Measurements from ENCODE around the gene APOL5. TPM values are rescaled to one million over a fixed set of nuclear protein-coding genes. Genes with fewer than 3 reads are reported as not detected.

The APOL5 gene
- total RNA-seq, 4 donors from 2014 or later: 4.2 TPM; not detected in 3

DNA sequence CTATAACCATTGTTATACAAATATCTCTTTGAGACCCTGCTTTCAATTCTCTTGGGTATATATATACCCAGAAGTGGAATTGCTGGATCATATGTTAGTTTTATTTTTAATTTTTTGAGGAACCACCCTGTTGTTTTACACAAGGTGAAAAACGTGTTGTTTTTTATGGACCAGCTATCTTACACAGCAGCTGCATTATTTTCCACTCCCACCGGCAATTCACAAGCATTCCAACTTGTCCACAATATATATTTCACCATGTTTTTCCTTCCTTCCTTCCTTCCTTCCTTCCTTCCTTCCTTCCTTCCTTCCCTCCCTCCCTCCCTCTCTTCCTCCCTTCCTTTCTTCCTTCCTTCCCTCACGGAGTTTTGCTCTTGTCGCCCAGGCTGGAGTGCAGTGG lies 6.3 kb upstream of the APOL5 start:
- 78 to 80% methylated on average over 4 of the region's 4 CpGs for WGBS, 2 donors
- TF ChIP-seq, protein P1, sequence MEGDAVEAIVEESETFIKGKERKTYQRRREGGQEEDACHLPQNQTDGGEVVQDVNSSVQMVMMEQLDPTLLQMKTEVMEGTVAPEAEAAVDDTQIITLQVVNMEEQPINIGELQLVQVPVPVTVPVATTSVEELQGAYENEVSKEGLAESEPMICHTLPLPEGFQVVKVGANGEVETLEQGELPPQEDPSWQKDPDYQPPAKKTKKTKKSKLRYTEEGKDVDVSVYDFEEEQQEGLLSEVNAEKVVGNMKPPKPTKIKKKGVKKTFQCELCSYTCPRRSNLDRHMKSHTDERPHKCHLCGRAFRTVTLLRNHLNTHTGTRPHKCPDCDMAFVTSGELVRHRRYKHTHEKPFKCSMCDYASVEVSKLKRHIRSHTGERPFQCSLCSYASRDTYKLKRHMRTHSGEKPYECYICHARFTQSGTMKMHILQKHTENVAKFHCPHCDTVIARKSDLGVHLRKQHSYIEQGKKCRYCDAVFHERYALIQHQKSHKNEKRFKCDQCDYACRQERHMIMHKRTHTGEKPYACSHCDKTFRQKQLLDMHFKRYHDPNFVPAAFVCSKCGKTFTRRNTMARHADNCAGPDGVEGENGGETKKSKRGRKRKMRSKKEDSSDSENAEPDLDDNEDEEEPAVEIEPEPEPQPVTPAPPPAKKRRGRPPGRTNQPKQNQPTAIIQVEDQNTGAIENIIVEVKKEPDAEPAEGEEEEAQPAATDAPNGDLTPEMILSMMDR (IDR thresholded peaks at IDR 0.05): no peak
- TF ChIP-seq POLR2A (IDR thresholded peaks at IDR 0.05): no peak
- TF ChIP-seq EP300 (IDR thresholded peaks at IDR 0.05): no peak
- no peak overlapping the region for H3K4me3 ChIP-seq
- no peaks in the 10 kb centered on the region for H3K27me3 ChIP-seq
- no peaks in the 10 kb centered on the region for H3K4me1 ChIP-seq
- H3K27ac ChIP-seq: no peak overlapping the region
- DNase-seq (ENCODE audit: low spot score in 2 of 2): no peak
- no peaks in the 10 kb centered on the region for H3K36me3 ChIP-seq
- H3K9me3 ChIP-seq: peaks cover 0 to 10% (median 0%) of the 10 kb centered on the region in 4 donors

DNA sequence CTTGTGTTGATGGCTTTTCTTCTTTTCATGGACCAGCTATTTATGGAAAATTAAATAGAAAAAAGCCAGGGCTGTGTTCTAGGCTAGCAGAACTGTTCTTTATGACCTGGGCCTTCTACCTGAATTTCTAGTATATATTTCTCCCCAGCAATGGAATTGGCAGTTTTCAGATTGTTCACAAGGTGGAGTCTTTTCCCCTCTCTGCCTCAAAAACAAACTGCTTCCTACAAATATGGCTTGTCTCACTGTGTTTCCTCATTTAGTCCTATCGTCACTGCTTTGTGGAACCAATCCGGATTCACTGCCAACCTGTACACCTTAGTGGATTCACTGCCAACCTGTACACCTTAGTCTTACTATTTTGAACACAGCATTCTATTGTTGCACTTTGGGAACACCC lies 5.0 kb upstream of the APOL5 start:
- H3K9me3 ChIP-seq: peaks cover 0 to 10% (median 0%) of the 10 kb centered on the region in 4 donors

DNA sequence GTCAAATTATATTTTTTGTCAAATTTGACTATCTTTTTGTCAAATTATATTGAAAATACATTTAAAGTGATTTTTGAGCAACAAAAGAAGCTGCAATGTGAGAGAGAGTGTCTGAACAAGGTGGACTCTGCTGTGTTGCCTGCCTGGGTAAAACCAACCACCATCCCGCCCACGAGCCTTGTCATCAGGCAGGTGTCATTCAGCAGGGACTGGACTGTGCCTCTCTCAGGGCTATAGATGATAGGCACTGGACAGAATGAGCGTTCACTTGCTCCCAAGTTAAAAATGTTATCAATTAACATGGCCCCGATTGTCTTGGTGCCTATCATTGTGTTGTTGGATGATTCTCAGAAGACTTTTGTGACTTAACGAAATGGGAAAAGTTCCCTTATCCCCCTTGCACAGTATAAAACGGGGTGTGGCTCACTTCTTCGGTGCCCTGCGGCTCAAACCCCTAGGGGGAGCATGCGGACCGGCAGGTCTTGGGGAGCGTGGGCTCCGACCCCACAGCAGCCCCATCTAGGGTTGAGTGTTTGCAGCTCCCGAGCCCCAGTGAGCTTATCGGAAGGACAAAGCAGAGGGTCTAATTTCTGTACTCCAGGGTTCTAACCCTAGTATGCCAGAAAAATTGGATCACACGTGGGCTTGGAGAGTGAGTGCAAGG lies 1.7 kb downstream of the APOL5 start:
- no peak for TF ChIP-seq EP300 (IDR thresholded peaks at IDR 0.05)
- TF ChIP-seq, protein P1 (IDR thresholded peaks at IDR 0.05): no peak
- TF ChIP-seq POLR2A (IDR thresholded peaks at IDR 0.05): no peak

More for the DNA sequence above, 5.0 kb upstream of the APOL5 start:
- DNase-seq (ENCODE audit: low spot score in 2 of 2): no peak
- TF ChIP-seq, protein P1 (IDR thresholded peaks at IDR 0.05): no peak
- TF ChIP-seq POLR2A (IDR thresholded peaks at IDR 0.05): no peak
- no peak for TF ChIP-seq EP300 (IDR thresholded peaks at IDR 0.05)
- Histone ChIP-seq H3K36me3 (no peaks in the 10 kb centered on the region), H3K27ac (no peak overlapping the region), H3K4me1 (no peaks in the 10 kb centered on the region), H3K4me3 (no peak overlapping the region), H3K27me3 (no peaks in the 10 kb centered on the region)
- WGBS, 2 donors: 96% methylated on average over 2 of the region's 2 CpGs

DNA sequence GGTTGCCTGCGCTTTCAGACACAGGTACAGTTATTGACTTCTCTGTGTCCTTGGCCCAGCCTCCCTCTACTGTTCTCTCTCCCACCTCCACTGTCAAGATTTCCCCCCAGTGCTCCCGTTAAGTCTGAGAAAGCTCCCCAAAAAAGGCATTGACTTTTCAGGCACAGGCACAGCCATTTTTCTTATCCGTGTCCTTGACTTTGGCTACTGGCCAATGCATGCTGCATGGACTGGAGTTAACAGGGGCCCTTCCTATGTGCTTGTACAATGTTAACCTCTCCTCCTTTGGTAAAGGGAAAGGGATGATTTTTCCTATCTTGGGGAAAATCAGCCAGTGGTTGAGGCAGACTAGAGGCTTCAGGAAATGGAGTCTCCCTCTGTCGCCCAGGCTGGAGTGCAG lies 4.3 kb downstream of the APOL5 start:
- Histone ChIP-seq H3K36me3 (no peaks in the 10 kb centered on the region), H3K27ac (no peak overlapping the region), H3K27me3 (no peaks in the 10 kb centered on the region), H3K4me1 (no peaks in the 10 kb centered on the region), H3K9me3 (peaks cover 0 to 9% (median 0%) of the 10 kb centered on the region in 4 donors), H3K4me3 (no peak overlapping the region)
- WGBS, 2 donors: 66 to 71% methylated on average over 4 of the region's 4 CpGs
- TF ChIP-seq, protein P1 (IDR thresholded peaks at IDR 0.05): no peak
- TF ChIP-seq EP300 (IDR thresholded peaks at IDR 0.05) (no peak), POLR2A (IDR thresholded peaks at IDR 0.05) (no peak)
- DNase-seq (ENCODE audit: low spot score in 2 of 2): no peak

More for the DNA sequence above, 1.7 kb downstream of the APOL5 start:
- no peak overlapping the region for H3K4me3 ChIP-seq
- no peaks in the 10 kb centered on the region for H3K27me3 ChIP-seq
- peaks cover 0 to 9% (median 0%) of the 10 kb centered on the region in 4 donors for H3K9me3 ChIP-seq
- WGBS, 2 donors: 84 to 87% methylated on average over 15 of the region's 15 CpGs
- no peak overlapping the region for H3K27ac ChIP-seq
- DNase-seq (ENCODE audit: low spot score in 2 of 2): no peak
- no peaks in the 10 kb centered on the region for H3K4me1 ChIP-seq
- H3K36me3 ChIP-seq: no peaks in the 10 kb centered on the region

DNA sequence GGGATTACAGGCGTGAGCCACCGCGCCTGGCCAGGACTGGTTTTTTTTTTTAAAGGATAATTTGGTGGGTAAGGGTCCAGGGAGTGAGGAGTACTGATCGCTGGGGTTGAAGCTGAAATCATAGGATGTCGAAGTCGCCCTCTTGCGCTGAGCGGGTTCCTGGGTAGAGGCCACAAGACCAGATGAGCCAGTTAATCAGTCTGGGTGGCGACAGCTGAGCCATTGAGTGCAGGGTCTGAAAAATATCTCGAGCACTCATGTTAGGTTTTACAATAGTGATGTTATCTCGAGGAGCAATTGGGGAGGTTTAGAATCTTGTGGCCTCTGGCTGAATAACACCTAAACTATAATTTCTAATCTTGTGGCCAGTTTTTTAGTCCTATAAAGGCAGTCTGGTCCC lies 7.8 kb downstream of the APOL5 start:
- Histone ChIP-seq H3K4me1 (no peaks in the 10 kb centered on the region), H3K27me3 (no peaks in the 10 kb centered on the region)

More for the DNA sequence above, 7.8 kb downstream of the APOL5 start:
- TF ChIP-seq, protein P1 (IDR thresholded peaks at IDR 0.05): no peak
- TF ChIP-seq POLR2A (IDR thresholded peaks at IDR 0.05) (no peak), EP300 (IDR thresholded peaks at IDR 0.05) (no peak)
- no peak overlapping the region for H3K27ac ChIP-seq
- DNase-seq (ENCODE audit: low spot score in 2 of 2): no peak
- no peaks in the 10 kb centered on the region for H3K9me3 ChIP-seq
- no peaks in the 10 kb centered on the region for H3K36me3 ChIP-seq
- H3K4me3 ChIP-seq: no peak overlapping the region
- 90 to 92% methylated on average over 11 of the region's 11 CpGs for WGBS, 2 donors
